Measurements from ENCODE around the gene GRID1.

- TF ChIP-seq POLR2A (IDR thresholded peaks at IDR 0.05; ENCODE audit: low read depth, low read length) (no peak), TAF1 (IDR thresholded peaks at IDR 0.05; ENCODE audit: low read depth, low read length) (no peak)
Observed at GRCh38 chr10:86295351-86295750, 71.2 kb downstream of the GRID1 start.

Data from GM12891 (cell line).